ENCODE data around the gene MDC1.

The MDC1 gene

DNA sequence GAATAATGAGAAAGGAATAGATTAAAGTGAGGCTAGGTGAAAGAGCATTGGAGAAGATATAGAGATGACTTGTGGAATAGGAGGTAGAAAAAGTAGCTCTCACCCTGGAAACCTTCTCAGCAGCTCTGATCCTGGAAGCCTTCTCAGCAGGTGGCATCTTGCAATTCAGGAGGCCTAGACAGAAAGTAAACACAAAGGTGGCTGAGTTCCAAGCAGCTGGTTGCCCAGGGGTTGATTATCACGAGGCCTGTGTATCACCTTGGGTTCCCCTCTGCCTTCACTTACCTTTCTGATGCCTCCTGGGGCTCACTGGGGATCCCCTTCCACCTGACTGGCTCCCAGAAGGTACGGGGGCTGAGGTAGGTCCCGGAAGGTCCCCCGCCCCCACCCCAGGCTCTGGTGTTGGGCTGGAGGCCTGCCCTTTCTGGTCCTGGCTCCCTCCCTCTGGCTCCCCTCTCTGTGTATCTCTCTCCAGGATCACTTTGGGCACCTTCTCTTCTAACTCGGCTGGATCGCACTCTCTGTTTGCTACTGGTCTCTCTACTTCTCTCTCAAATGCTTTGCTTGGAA is 9.7 kb downstream of the MDC1 start:
- no peak for DNase-seq (ENCODE audit: low read depth, low spot score)

DNA sequence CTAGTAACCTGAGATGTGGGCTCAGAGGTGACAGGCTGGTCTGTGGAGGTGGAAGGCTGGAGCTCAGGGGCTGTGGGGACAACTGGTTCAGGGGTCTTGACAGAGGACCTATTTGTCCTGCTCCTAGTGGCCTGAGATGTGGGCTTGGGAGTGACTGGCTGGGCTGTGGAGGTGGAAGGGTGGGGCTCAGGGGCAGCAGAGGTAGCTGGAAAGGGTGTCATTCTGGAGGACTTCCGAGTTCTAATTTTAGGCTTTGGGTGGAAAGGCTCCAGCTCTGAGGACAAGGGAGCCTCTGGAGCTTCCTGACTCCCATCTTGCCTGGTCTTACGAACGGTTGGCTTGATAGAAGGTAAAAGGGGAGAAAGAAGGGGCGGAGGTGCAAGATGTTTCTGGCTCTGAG is 11.5 kb downstream of the MDC1 start:
- no peak for DNase-seq (ENCODE audit: low read depth, low spot score)

GRCh38 chr6:30703821-30704220 is 13.3 kb downstream of the MDC1 start:
- no peak for DNase-seq (ENCODE audit: low read depth, low spot score)

DNA sequence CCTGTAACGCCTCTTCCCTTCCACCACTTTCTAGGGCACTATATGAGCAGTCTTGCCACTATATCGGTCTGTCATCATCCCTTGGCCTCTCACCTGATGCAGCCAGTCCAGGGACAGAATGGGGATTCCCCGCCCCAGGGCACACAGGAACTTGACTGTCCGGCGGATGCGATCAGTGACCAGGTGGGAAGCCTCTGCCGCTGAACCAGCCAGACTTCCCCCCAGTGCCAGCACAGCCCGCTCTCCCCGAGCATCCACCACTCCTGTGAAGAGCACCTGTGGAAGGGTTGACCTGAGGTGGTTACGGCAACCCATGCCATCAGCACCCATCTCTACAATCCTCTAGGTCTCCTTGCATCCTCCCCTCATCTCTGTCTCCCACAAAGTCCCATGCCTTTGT is 14.1 kb downstream of the MDC1 start:
- DNase-seq (ENCODE audit: low read depth, low spot score): no peak

DNA sequence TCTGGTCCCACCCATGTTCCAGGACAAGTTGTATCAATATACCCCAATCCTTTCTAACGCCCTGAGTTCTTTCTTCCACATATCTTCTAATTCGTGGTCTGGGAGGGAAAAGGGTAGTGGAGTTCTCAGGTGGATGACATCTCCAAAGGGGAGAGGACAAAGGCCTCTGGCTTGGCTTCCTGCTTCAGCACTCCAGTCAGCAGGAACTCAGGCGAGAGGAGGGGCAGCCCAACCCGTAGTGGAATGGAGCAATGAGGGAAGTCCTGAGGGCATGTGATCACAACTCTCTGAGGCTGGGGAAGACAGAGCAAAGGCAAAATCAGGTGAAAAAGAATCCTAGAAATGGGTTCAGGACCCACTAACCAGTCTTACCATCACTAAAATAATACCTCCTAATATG is 16.7 kb downstream of the MDC1 start:
- no peak for DNase-seq (ENCODE audit: low read depth, low spot score)

DNA sequence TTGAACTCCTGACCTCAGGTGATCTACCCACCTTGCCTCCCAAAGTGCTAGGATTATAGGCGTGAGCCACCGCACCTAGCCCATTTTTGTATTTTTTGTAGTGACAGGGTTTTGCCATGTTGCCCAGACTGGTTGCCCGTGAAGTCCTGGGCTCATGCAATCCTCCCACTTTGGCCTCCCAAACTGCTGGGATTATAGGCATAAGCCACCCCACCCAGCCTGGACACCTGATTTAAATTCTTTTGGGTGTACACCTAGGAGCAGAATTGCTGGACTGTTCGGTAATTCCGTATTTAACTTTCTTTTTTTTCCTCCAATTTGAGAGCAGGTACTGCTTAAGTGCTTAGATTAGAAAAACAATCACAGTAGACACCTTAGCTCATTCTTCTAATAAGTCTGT is 20.6 kb downstream of the MDC1 start:
- DNase-seq (ENCODE audit: low read depth, low spot score): no peak

- DNase-seq (ENCODE audit: low read depth, low spot score): no peak
These were observed 25.8 kb downstream of the MDC1 start for GRCh38 chr6:30691208-30691847.

- DNase-seq (ENCODE audit: low read depth, low spot score): peak; percentile 94
These were observed 26.5 kb downstream of the MDC1 start, which contains the start of gene NRM for GRCh38 chr6:30690403-30691207. Gene NRM, minus strand, starts transcription at chr6:30690984. Its CDS starts 10 bp downstream, at chr6:30690974.

- DNase-seq (ENCODE audit: low read depth, low spot score): no peak
These were observed 27.1 kb downstream of the MDC1 start for GRCh38 chr6:30689985-30690384.

DNA sequence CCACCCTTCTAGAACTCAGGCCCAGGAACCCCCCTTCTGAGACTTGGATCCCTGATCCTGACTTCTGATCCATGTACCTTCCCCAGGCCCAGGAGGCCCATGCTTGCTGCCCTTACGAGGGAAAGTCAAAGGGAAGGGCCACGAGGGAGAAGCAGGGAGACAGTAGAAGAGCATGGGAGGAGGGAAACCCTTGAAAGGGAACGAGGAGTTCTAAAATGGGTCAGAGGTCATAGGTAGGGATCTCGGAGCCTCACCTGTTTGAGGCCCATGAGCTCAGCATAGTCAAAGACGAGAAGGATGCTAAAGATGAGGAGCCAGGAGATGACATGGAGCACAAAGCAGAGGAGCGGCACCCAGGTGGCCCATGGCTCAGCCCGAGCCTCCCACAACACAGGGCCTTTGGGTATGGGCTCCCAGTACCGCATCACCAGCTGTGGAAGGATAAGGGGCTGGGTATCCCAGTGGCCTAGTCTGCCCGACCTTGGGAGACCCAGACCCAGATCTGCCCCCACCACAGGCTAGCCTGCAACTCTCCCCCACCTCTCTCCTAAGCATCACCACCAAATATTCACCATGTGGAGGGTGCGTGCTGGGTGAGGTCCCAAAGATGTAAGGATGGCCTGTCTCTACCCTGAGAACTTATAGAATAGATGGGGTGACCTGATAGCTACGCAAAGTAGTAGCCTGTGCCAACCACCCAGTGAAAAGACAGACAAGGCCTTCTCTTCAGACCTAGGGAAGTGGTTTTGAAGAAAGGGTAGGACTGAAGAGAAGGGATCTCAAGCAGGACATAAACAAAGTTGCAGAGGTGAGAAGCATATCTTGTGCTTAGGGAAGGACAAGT is 27.8 kb downstream of the MDC1 start:
- no peak for DNase-seq (ENCODE audit: low read depth, low spot score)

GRCh38 chr6:30688569-30688968 is 28.5 kb downstream of the MDC1 start:
- DNase-seq (ENCODE audit: low read depth, low spot score): no peak

DNA sequence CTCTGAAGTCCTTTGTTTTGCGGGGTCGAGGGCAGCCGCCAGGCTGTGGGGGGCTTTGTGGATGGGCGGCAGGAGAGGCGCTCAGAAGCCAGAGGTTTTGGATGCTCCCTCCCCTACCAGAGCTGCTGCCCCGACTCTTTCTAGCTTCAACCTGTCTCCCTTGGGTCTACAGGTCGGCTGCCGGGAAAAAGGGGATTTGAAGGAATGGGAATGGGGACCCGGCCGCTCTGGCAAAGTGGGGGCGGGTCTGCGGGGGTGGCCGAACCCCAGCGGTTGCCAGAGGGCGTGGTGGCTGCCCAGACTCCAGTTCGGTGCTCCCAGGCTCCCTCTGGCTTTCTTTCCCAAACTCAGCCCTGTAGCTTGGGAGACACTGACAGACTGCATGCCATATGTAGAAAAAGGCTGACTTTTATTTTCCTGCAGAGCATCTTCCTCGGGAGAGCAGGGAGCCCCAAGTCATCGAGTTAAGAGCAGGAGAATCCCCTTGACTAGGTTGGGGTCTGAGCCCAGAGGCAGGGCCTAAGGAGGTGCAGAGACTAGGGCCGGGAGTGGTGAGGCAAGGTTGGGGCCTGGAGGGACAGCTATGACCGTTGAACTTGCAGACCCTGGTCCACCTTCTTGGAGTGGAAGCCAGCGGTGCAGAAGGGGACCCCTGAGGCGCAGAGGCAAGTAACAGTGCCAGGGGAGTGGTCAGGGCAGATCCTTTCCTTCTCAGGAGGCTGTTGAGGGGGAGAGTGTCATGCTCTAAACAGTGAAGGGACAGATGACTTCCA is 29.2 kb downstream of the MDC1 start:
- peak; percentile 65 for DNase-seq (ENCODE audit: low read depth, low spot score)

- peak; percentile 96 for DNase-seq (ENCODE audit: low read depth, low spot score)
These were observed 30.0 kb downstream of the MDC1 start for GRCh38 chr6:30686908-30687658.

DNA sequence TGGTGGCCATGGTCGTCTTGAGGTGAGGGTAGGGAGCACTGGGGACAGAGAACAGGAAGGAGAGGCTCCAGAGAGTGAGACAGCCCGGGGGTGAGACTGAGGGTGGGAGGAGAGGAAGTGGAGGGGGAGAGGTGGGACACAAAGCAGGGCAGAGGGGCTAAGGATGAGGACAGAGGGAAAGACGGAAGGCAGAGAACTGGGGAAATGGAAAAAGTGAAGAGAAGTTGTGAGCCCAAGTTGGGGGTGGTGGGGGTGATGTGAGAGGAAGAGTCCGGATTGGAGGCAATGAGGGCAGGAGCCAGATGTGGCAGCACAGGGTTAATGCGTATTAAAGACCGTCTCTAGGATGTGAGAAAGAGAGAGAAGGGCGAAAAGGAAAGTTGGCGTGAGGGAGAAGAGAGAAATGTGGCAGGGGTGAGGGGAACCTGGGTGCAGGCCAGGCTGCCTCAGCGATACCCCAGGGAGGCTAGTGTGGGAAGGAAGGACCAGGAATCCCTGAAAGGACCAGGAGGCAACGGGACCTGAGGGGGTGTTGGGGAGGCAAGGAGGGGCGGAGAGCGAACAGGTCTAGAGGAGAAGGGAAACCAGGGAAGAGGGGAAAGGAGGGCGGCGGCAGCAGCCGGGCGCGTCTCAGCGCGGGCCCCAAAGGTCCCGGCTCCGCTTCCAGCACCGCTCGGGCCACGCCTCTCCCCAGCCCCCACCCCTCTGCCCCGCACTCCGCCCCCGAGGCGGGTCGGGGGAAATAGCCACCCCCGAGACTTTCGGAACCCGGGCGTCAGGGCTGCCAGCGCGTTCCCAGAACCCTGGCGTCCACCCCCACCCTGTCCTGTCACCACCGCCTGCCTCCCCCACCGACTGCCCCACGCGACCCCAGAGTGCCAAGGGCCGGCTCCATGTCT is 30.8 kb downstream of the MDC1 start, which contains the start of gene PPP1R18:
TSS of gene PPP1R18 (minus strand) at position 637 of the 899 bp plus-strand sequence. CDS start at position 10, 627 bp downstream.
- peak; percentile 85 for DNase-seq (ENCODE audit: low read depth, low spot score)

DNA sequence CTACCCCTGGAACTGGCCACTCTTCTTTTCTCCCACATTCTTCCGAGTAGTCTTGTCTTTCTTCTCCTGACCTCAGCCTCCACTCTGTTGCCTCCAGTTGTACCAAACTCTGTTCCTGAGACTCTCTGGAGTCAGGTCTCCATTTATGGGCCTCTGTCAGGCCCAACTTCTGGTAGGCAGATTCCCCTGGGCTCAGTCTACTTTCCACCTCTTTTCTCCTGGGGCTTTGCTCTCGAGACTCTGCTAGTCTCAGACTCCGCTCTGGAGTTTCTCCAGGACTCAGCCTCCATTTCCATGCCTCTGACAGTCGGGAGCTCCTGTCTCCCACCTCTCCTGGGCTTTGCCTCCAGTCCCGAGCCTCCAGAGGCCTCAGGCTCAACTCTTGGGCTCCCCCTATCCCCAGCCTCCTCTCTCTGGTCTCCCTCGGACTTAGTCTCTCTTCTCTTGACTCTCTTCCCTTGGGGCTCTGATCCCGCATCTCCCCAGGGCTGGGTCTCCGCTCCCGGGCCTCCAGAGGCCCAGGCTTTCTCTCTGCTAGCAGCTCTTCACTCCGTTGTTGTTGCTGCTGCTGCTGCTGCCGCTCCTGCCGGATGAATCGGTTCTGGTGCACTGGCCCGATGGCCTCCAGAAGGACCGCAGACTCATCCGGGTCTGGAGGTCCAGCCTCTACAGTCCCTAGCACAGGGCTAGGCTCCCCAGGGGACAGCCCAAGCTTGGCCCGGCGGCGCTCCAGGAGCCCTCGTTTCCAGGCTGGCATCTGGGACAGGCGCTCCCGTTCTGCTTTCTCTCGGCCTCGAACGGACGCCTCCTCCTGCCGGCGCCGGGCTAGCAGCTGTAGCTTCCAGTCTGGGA is 31.7 kb downstream of the MDC1 start:
- DNase-seq (ENCODE audit: low read depth, low spot score): peak; percentile 33

DNA sequence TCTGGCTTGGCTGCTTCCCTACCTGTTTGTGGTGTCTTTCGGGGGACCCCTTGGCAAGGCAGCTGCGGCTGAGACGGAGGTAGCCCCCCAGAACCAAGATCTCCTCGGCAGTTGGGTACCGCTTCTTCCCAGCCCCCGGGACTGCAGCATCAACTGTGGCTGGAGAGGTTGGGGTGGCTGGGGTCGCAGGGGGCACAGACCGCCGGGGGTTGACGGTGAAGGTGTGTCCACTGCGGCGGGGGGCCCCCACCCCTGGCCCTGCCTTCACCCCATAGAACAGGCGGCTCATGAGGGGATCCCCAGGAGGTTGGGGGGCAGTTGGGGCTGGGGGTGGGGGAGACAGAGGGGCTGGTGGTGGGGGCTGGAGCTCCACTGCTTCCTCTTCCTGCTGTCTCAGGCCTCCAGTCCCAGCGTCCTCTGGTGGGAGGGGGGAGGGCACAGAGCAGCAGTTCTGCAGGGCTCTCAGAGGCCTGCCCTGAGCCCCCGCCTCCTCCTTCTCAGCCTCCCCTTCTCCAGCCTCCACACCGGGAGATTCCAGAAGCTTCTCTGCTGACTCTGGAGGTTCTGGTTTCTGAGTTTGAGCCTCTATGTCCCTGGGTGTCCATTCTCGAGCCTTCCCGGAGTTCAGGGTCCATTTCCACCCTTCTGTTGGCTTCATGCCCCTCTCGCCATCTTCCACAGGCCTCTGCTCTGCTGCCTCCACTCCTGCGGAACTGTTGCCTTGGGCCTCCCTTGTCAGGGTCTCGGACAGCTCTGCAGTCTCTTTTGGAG is 32.5 kb downstream of the MDC1 start:
- peak; percentile 31 for DNase-seq (ENCODE audit: low read depth, low spot score)

DNA sequence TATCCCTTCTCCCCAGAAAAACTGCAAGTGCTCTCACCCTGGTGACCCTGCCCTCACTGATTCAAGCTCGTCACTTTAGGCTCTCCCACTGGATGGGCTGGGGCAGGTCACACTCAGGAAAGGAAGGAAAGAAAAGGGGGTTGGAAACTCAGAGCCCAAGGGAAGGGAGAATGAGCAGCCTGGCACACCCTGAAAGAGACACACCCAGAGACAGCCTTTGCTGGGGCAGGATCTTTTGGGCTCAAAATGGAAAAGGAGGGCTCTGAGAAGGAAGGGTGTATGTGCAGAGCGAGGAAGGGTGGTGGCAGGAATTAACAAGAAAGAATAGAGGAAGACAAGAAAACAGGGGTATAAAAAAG is 33.1 kb downstream of the MDC1 start:
- no peak for DNase-seq (ENCODE audit: low read depth, low spot score)
